Spleen (tissue), 7 donors: ENCODE measurements around the gene NYNRIN.

ENCODE experiments used
- CTCF ChIP-seq, 11 experiments: fragments of 200-600 bp in 7 of 11; fragments of 450-650 bp in 4 of 11; sonication (generic) in 4 of 11; IDR thresholded peaks in 8 of 11; conservative IDR thresholded peaks in 3 of 11; 1 replicate in 7 of 11; 2 replicates in 4 of 11; pipeline versions ENCODE4 v1.4.0 to v1.8.0; 2016 to 2021; ENCODE audit warnings: antibody characterized with exemption in 11 of 11, inconsistent platforms in 4 of 11, mild to moderate bottlenecking in 1 of 11
- POLR2AphosphoS5 ChIP-seq, 3 donors: sonication (generic); formaldehyde crosslinking; IDR thresholded peaks; one replicate each; pipeline ENCODE4 v1.5.1; 2017; ENCODE audit warnings: antibody characterized with exemption in 3 of 3
- donor health status: DM: no; HTN: no; CAD: no; lungs with moderate emphysema.
- donor health status: DM: no; HTN: no; CAD: no.
- donor health status: DM: no; HTN: no; CAD: no.

DNA sequence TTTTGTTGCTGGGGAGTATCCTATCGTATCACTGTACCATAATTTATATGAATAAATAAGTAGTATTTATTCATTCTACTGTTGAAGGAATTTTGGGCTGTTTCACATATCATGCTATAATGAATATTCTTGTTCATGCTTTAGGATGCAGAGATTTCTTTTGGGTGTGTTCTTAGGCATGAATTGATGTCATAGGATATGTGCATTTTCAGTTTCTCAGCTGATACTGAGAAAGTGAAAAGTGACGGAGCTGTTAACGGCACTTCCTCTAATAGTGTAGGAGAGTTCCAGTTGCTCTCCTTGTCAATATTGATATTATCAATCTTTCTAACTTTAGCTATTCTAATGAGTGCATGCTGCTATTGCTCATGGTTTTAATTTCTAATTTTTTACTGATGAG, 67.0 kb downstream of the NYNRIN start:
- no peak for TF ChIP-seq CTCF (IDR thresholded peaks at IDR 0.05 in 8 of 11, conservative IDR thresholded peaks at IDR 0.05 in 3 of 11)
- TF ChIP-seq POLR2AphosphoS5 (IDR thresholded peaks at IDR 0.05), result no peak
